Pancreas (tissue), 10 donors: ENCODE measurements around the gene CRYBG3. TPM values are rescaled to one million over a fixed set of nuclear protein-coding genes. Genes with fewer than 3 reads are reported as not detected.

Experiments used
- ATAC-seq, 4 donors: fragments of 200-7000 bp; cut with Tn5 transposase; one replicate each; pipeline versions ENCODE4 v1.8.0 to v1.9.1; 2020; ENCODE audit warnings: mild to moderate bottlenecking in 4 of 4, moderate library complexity in 4 of 4
- DNase-seq, 6 donors: peaks; one replicate each; pipeline ENCODE4 v3.0.0-alpha.2; 2020
- FAIRE-seq: peaks from 2 replicates; lab custom pipeline; 2012; peaks lifted over from hg19 to GRCh38; lab: Jason Lieb, UNC
- H3K27ac ChIP-seq, 4 donors: fragments of 200-600 bp; sonication (generic); 1 replicate in 3 of 4; 2 replicates in 1 of 4; pipeline versions ENCODE4 v1.5.0 to v1.8.0; 2020
- H3K27me3 ChIP-seq, 4 donors: fragments of 200-600 bp; one replicate each; pipeline ENCODE4 v1.8.0; 2021
- H3K36me3 ChIP-seq, 3 donors: fragments of 200-600 bp; sonication (generic) in 1 of 3; one replicate each; pipeline versions ENCODE4 v1.5.0 to v1.8.0; 2020 to 2021
- H3K4me1 ChIP-seq, 3 donors: fragments of 200-600 bp; one replicate each; pipeline ENCODE4 v1.8.0; 2021
- H3K4me3 ChIP-seq, 4 donors: fragments of 200-600 bp; sonication (generic) in 2 of 4; one replicate each; pipeline versions ENCODE4 v1.5.0 to v1.8.0; 2020 to 2021
- H3K9me3 ChIP-seq, 4 donors: fragments of 200-600 bp; one replicate each; pipeline ENCODE4 v1.8.0; 2021
- CTCF ChIP-seq, 4 donors: fragments of 200-600 bp; sonication (generic) in 3 of 4; IDR thresholded peaks; one replicate each; pipeline versions ENCODE4 v1.5.0 to v1.8.0; 2021; ENCODE audit warnings: antibody characterized with exemption in 4 of 4
- whole genome bisulfite sequencing, 2 donors: extraction: QIAGEN DNeasy Blood & Tissue Kit; methylation state at CpG; one replicate each; pipeline ENCODE4 v1.1.7; 2013; 5-methylcytosine and 5-hydroxymethylcytosine counted together
- intact Hi-C, 3 donors: fragments of 100-400 bp; cut with DNase I; formaldehyde crosslinking; loops; one replicate each; pipeline versions ENCODE4 v1.11.1 to v1.14.2; 2022
- polyA plus RNA-seq, 2 donors: library from polyadenylated mRNA; stranded (reverse); fragments of 200-250 nt; gene quantifications; one replicate each; pipeline ENCODE4 v1.2.3, GENCODE V29; 2013
- total RNA-seq, 6 donors: library from RNA; stranded (reverse); fragmentation: NEBNext Ultra II Directional in 4 of 6; extraction: Animal tissue kit (Norgen Biotek cat#: 25700) in 4 of 6; gene quantifications; one replicate each; pipeline versions ENCODE4 v1.2.1 to v1.2.4, GENCODE V29; 2021 to 2023
- donor health status: healthy with polysubstance abuse.
- donor health status: DM: no; HTN: no; CAD: no; lungs with moderate emphysema.
- donor health status: DM: no; HTN: no; CAD: no.
- donor health status: control.
- donor health status: control.
- donor health status: Bipolar disorder and iron deficiency.
- donor health status: DM: yes; HTN: yes; CAD: no.
- donor health status: DM: no; HTN: no; CAD: no.
- donor health status: DM: no; HTN: no; CAD: no.
- donor health status: DM: yes; HTN: yes; CAD: no.

CRYBG3 gene
- total and polyA plus RNA-seq, 8 donors, result 3.1 to 15.2 (median 10.2) TPM

- Histone ChIP-seq H3K4me3 (no peak overlapping the region), H3K4me1 (no peaks in the 10 kb centered on the region), H3K36me3 (peaks cover 0 to 12% (median 0%) of the 10 kb centered on the region in 3 donors), H3K9me3 (no peaks in the 10 kb centered on the region), H3K27me3 (no peaks in the 10 kb centered on the region), H3K27ac (no peak overlapping the region)
- no peak for ATAC-seq
- DNase-seq, result no peak
- intact Hi-C loops, result no loop called here
- no peak for FAIRE-seq
- no peak for TF ChIP-seq CTCF (IDR thresholded peaks at IDR 0.05)
- 83 to 84% methylated on average over 1 of the region's 1 CpG for WGBS, 2 donors
These were observed 71.0 kb downstream of the CRYBG3 start for GRCh38 chr3:97892852-97893251.

- Histone ChIP-seq H3K27ac (no peak overlapping the region), H3K4me3 (no peak overlapping the region), H3K9me3 (no peaks in the 10 kb centered on the region), H3K27me3 (no peaks in the 10 kb centered on the region), H3K4me1 (no peaks in the 10 kb centered on the region), H3K36me3 (no peaks in the 10 kb centered on the region)
- DNase-seq (no peak), FAIRE-seq (no peak), ATAC-seq (no peak)
- no peak for TF ChIP-seq CTCF (IDR thresholded peaks at IDR 0.05)
- 89 to 92% methylated on average over 3 of the region's 3 CpGs for WGBS, 2 donors
- intact Hi-C loops, result no loop called here
These were observed 73.4 kb downstream of the CRYBG3 start for GRCh38 chr3:97895216-97895615.

GRCh38 chr3:97896129-97896528, 74.3 kb downstream of the CRYBG3 start:
- no peaks in the 10 kb centered on the region for H3K36me3 ChIP-seq
- no peak overlapping the region for H3K4me3 ChIP-seq
- TF ChIP-seq CTCF (IDR thresholded peaks at IDR 0.05), result no peak
- whole genome bisulfite sequencing, 2 donors, result 91 to 97% methylated on average over 1 of the region's 1 CpG
- no peaks in the 10 kb centered on the region for H3K9me3 ChIP-seq
- no peak overlapping the region for H3K27ac ChIP-seq
- H3K27me3 ChIP-seq, result no peaks in the 10 kb centered on the region
- DNase-seq (no peak), FAIRE-seq (no peak), ATAC-seq (no peak)
- H3K4me1 ChIP-seq, result peaks cover 0 to 3% (median 0%) of the 10 kb centered on the region in 3 donors
- intact Hi-C loops, result no loop called here

GRCh38 chr3:97896547-97896946, 74.7 kb downstream of the CRYBG3 start:
- FAIRE-seq, result no peak
- Histone ChIP-seq H3K9me3 (no peaks in the 10 kb centered on the region), H3K36me3 (no peaks in the 10 kb centered on the region), H3K27me3 (no peaks in the 10 kb centered on the region), H3K4me1 (peaks cover 0 to 4% (median 0%) of the 10 kb centered on the region in 3 donors), H3K4me3 (no peak overlapping the region), H3K27ac (no peak overlapping the region)
- no peak for ATAC-seq
- no peak for DNase-seq
- no peak for TF ChIP-seq CTCF (IDR thresholded peaks at IDR 0.05)
- intact Hi-C loops, result no loop called here
- WGBS, 2 donors, result 89 to 91% methylated on average over 3 of the region's 3 CpGs

- TF ChIP-seq CTCF (IDR thresholded peaks at IDR 0.05), result no peak
- Histone ChIP-seq H3K27me3 (no peaks in the 10 kb centered on the region), H3K4me3 (no peak overlapping the region), H3K27ac (no peak overlapping the region), H3K4me1 (peaks cover 0 to 11% (median 0%) of the 10 kb centered on the region in 3 donors), H3K36me3 (no peaks in the 10 kb centered on the region), H3K9me3 (no peaks in the 10 kb centered on the region)
- ATAC-seq (no peak), FAIRE-seq (no peak), DNase-seq (no peak)
- intact Hi-C loops, result no loop called here
These were observed 77.5 kb downstream of the CRYBG3 start for GRCh38 chr3:97899331-97899730.
